Muscle layer of colon (tissue), 2 donors: Measurements from ENCODE around the gene SORCS2.

Source experiments
- H3K27ac ChIP-seq: one replicate; pipeline ENCODE4 v1.7.0; 2013; ENCODE audit warnings: low read depth, mild to moderate bottlenecking, low read length, moderate library complexity
- H3K27me3 ChIP-seq, 2 donors: one replicate each; pipeline ENCODE4 v1.7.0; 2013; ENCODE audit warnings: low read length in 2 of 2, mild to moderate bottlenecking in 2 of 2; ENCODE audit not compliant: insufficient read depth in 2 of 2, control insufficient read depth in 1 of 2
- H3K36me3 ChIP-seq: one replicate; pipeline ENCODE4 v1.7.0; 2013; ENCODE audit warnings: mild to moderate bottlenecking, low read length; ENCODE audit not compliant: insufficient read depth
- H3K4me1 ChIP-seq: one replicate; pipeline ENCODE4 v1.7.0; 2013; ENCODE audit warnings: mild to moderate bottlenecking, low read length; ENCODE audit not compliant: insufficient read depth
- H3K4me3 ChIP-seq, 2 donors: one replicate each; pipeline ENCODE4 v1.7.0; 2013; ENCODE audit warnings: low read length in 2 of 2, low read depth in 1 of 2, mild to moderate bottlenecking in 1 of 2, moderate library complexity in 1 of 2
- H3K9ac ChIP-seq: one replicate; pipeline ENCODE4 v1.7.0; 2013; ENCODE audit warnings: low read length
- H3K9me3 ChIP-seq: one replicate; pipeline ENCODE4 v1.7.0; 2013; ENCODE audit warnings: mild to moderate bottlenecking, low read length
- donor health status: abdominal sarcoma.
- donor health status: Adenocarcinoma of cecum.

SORCS2 gene

DNA sequence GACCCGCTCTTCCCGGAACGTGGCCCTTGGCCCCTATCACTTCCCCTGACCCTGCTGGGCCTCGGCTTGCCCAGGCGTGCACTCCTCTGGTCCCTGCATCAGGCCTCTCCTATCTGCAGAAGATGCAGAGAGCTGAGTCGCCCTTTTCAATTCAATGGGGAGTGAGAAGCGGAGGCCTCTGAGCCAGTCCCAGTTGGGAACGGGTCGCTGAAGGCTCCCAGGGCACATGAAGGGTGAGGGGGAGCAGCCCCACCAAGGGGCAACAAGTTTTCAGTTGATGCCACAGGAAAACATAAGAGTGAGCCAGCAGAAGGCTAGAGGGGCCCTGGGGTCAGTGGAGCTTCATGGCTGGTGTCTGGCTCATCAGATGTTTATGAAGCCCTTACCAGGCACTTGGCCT, 225.3 kb downstream of the SORCS2 start:
- Histone ChIP-seq H3K9ac (no peak overlapping the region), H3K27ac (no peak overlapping the region), H3K36me3 (no peaks in the 10 kb centered on the region), H3K4me3 (no peak overlapping the region), H3K4me1 (peaks cover 6% of the 10 kb centered on the region), H3K9me3 (no peaks in the 10 kb centered on the region), H3K27me3 (no peaks in the 10 kb centered on the region)

DNA sequence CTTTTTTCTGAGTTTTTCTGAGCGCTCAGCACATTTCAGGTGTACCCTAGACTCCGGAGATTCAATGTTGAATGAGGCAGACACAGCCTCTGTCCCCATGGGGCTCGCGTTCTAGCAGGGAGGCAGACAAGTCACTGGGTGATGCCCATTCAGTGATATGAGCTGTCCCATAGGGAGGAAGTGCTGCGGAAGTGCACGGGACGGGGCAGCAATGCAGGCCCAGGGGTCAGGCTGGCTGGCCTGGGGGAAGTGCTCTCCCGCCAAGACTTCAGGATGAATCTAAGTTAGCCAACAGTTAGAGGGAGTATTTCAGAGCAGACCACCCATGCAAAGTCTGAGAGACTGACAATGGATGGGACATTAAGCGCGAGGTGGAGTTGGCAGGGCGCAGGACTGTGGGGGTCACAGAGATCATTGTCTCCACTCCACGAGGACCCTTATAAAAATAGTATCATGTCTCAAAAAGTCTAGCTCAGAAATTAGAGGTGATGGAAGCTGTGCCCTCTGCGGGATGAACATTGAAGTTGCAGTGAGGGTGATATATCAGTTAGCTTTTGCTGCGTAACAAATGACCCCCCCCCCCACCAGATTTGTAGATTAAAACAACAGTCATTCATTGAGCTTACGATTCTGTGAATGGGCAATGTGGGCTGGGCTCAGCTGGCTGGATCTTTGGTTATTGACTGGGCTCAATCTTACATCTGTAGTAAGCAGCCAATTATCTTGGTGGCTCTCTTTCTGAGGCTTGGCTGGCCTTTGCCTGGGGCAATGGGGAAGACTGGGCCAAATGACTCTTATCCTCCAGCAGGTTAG, 226.0 kb downstream of the SORCS2 start:
- Histone ChIP-seq H3K9me3 (no peaks in the 10 kb centered on the region), H3K4me3 (no peak overlapping the region), H3K27ac (no peak overlapping the region), H3K4me1 (peaks cover 5% of the 10 kb centered on the region), H3K27me3 (no peaks in the 10 kb centered on the region), H3K9ac (no peak overlapping the region), H3K36me3 (no peaks in the 10 kb centered on the region)

DNA sequence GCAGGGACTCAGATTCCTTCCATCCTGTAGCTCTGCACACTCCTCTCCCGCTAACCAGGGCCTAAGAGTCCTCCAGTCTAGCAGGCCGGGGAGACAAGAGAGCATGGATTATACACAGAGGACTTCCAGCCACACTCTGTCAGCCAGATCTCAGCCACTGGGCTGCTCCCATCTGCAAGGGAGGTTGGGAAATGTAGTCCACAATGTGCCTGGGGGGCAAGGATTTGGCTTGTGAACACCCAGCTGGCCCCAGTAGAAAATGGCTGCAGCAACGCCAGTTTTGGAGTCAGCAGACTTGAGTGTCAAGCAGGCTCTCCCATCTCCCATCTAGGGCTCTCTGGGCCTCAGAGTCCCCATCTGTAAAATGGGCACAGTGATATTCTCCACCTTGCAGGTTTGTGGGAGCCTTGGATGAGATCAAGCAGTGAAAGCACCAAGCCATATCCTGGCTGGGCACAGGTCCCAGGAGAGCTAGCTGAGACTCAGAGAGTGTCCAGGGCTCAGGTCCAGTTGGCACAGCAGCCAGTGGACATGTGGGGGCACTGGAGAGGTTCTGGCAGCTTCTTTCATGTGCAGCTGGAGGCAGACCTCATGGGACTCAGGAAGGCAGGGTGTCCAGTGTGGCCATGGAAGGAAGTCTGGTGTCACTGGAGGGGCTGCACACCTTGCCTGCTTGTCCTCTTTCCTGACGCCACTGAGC, 227.8 kb downstream of the SORCS2 start:
- Histone ChIP-seq H3K27me3 (no peaks in the 10 kb centered on the region), H3K9ac (no peak overlapping the region), H3K27ac (no peak overlapping the region), H3K4me1 (peaks cover 5% of the 10 kb centered on the region), H3K9me3 (no peaks in the 10 kb centered on the region), H3K4me3 (no peak overlapping the region), H3K36me3 (no peaks in the 10 kb centered on the region)

DNA sequence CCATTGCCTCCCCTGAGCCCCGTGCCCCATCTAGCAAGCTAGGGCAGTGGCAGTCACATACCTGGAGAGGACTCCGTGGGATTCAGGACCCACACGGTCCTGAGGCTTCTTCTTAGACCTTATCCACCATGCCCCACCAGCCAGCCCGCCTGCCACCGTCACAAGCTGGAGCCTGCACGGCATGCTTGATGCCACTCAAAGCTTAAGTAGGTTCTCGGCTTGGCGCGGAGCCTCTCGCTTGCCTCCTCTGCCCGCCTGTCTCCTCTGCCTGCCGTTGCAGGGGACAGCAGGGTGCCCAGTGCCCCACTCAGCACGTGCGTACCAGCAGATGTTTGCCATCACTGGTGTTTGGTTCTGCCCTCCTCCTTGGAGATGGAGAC, 228.3 kb downstream of the SORCS2 start:
- Histone ChIP-seq H3K9me3 (no peaks in the 10 kb centered on the region), H3K4me3 (no peak overlapping the region), H3K9ac (no peak overlapping the region), H3K4me1 (peaks cover 5% of the 10 kb centered on the region), H3K27me3 (no peaks in the 10 kb centered on the region), H3K27ac (no peak overlapping the region), H3K36me3 (no peaks in the 10 kb centered on the region)

DNA sequence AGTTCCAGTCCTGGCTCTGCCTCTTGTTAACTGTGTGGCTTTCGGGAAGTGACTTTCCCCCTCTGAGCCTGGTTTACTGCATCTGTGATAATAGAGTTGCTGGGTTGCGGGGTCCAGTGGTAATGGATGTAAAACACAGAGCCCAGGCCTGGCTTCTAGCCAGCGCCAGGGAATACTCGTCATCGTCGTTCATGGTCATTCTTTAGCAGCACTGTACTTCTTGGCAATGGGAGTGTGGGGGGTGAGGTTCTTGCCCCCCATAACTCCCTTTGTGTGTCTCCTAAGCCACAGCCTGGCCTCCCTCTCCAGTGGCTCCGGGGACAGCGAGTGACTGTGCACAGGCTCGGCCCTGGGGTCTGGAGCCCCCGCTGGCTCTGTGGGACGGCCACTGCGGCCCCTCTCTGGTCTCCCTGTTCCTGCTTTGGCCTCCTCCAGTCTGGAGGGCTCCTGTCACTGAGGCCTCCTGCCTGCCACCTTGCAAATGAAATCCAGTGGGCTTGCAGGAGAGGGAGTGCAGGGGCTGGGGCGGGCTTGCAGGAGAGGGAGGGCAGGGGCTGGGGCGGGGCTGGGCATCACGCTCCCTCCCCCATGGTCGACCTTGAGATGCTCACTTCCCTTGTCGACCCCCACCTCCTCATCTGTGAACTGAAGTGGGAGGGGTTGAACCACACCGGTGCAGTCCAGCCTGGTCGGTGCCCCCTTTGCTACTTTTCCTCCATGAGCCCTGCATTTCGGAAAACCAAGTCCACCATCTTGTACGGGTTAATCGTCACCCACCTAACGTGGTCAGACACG, 229.2 kb downstream of the SORCS2 start:
- Histone ChIP-seq H3K36me3 (no peaks in the 10 kb centered on the region), H3K4me1 (peaks cover 5% of the 10 kb centered on the region), H3K4me3 (no peak overlapping the region), H3K27ac (no peak overlapping the region), H3K9ac (no peak overlapping the region), H3K27me3 (no peaks in the 10 kb centered on the region), H3K9me3 (no peaks in the 10 kb centered on the region)

DNA sequence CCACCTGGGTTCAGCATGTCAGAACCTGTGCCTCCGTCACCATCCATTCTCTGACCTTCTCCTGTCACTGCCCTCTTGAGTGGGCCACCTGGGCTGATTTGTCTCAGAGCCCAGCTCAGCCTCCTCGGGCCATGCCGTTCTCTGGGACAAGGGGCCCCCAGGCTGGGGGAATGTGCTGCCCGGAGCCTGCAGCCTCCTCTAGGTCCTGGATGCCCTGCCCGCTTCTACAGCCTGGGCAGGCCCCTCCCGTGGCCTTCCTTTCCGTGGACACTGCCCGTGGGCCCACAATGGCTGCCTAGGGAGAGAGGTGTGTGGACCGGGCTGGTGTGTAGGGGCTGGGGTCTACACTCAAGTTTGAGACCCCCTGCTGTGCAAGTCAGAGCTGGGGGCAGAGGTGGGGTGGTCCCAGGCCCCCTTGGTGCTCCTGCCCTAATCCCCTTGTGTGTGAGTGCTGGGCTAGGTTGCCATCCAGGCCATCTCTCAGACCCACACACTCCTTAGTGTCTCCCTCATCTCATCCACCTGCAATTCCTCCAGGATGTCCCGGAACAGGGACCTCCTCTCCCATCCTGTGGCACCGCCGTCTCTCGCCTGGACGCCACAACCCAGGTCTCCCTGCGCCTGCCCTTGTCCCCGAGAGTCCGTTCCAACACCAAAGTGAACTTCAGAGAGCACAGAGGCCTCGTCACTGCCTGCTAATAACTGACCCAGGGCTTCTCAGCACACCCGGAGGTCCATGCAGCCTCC, 230.0 kb downstream of the SORCS2 start:
- Histone ChIP-seq H3K9me3 (no peaks in the 10 kb centered on the region), H3K27me3 (no peaks in the 10 kb centered on the region), H3K4me3 (no peak overlapping the region), H3K9ac (no peak overlapping the region), H3K27ac (no peak overlapping the region), H3K36me3 (no peaks in the 10 kb centered on the region), H3K4me1 (peaks cover 5% of the 10 kb centered on the region)

DNA sequence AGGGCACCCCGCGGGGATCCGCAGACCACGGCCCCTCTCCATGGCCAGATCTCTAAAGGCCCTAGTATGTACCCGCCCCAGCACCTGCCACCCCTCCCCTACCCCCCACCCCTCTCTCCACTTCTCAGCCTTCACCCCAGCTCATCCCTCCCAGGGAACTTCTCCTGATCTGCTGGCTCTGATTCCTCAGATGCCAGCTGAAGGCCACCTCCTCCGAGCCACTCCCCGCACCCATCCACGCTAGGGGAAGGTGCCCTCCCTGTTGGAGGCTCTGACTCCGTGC, 230.5 kb downstream of the SORCS2 start:
- Histone ChIP-seq H3K27ac (no peak overlapping the region), H3K9me3 (no peaks in the 10 kb centered on the region), H3K27me3 (no peaks in the 10 kb centered on the region), H3K4me3 (no peak overlapping the region), H3K4me1 (peaks cover 5% of the 10 kb centered on the region), H3K36me3 (no peaks in the 10 kb centered on the region), H3K9ac (no peak overlapping the region)

DNA sequence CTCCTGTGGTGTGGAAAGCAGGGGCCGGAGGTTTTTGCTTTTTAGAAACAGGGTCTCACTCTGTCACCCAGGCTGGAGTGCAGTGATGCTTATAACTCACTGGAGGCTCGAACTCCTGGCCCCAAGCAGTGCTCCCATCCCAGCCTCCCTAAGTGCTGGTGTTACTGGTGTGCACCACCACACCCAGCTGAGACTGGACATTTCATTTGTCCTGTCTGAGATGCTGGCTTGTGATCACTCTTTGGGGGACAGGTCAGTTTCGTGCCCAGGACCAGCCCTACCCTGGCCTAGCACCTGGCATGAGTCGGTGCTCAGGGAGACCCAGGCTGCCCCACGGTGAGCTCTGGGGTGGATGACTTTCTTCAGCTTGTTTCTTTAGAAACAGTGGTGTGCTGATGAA, 231.1 kb downstream of the SORCS2 start:
- H3K9ac ChIP-seq = no peak overlapping the region
- no peaks in the 10 kb centered on the region for H3K9me3 ChIP-seq
- H3K27me3 ChIP-seq = no peaks in the 10 kb centered on the region
- no peaks in the 10 kb centered on the region for H3K36me3 ChIP-seq
- H3K4me1 ChIP-seq = peaks cover 5% of the 10 kb centered on the region
- no peak overlapping the region for H3K27ac ChIP-seq
- no peak overlapping the region for H3K4me3 ChIP-seq

DNA sequence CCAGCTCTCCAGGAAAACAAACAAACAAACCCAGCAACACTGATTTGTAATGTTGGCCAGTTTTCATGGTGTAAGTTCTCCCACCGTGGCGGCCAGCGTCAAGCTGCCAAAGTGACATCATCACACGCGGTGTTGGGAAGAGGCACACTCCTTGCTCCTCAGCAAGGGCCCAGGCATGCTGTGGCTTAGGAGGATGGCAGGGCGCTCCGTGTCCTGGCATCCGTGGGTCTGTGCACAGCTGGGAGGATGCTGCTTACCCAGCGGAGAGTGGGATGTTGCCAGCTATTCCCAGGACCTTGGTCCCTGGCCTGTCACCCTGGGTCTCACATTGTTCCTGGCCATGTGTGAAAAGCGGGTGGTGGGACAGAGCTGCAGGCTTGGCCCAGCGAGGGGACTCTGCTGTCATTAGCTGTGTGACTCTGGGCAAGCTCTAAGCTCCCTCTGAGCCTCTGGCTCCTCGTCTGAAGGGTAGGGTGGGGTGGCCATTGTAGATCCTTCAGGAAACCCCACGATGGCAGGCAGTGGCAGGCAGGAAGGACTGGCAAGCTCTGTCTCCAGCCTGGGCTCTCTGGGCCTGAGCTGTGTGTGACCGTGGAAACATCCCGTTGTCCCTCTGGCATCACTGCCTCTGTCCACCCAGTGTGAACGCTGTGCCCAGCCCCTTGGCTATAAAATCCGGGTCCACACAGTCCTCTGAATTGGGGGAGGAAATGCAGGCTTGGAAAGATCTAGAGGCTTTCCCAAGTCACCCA, 231.6 kb downstream of the SORCS2 start:
- Histone ChIP-seq H3K27me3 (no peaks in the 10 kb centered on the region), H3K9me3 (no peaks in the 10 kb centered on the region), H3K27ac (no peak overlapping the region), H3K4me3 (no peak overlapping the region), H3K4me1 (peaks cover 5% of the 10 kb centered on the region), H3K36me3 (no peaks in the 10 kb centered on the region), H3K9ac (no peak overlapping the region)

DNA sequence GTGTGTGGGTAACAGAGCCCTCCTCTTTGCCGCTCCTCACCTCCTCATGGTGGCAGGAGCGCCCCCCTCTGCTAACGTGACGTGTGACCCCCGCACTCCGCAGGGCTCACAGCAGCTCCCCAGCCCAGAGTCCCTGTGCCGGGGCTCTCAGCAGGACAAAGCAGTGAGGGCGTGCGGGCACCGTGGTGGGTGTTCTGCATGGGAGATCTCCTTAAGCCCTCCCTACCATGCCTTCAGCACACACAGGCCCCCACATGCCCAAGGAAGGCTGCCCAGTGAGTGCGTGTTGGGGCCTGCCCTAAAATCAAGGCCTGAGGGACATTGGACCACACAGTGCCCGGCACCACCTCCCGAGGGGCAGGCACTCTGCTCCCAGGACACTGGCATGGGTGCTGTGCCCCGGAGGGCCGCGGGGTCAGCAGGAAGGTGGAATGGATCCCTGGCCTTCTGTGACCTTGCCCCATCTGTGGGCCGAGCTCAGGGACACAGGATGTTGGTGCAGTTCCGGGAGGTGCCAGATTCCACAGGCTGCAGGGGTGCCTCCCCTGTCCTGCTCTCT, 232.3 kb downstream of the SORCS2 start:
- Histone ChIP-seq H3K4me1 (peaks cover 5% of the 10 kb centered on the region), H3K9me3 (no peaks in the 10 kb centered on the region), H3K27me3 (no peaks in the 10 kb centered on the region), H3K27ac (no peak overlapping the region), H3K9ac (no peak overlapping the region), H3K4me3 (no peak overlapping the region), H3K36me3 (no peaks in the 10 kb centered on the region)
